22Rv1 (cell line): Measurements from ENCODE around the gene LTBP3.
"Not testable (repeated sequence)": the region's sequence is repeated elsewhere in the genome, so short reads cannot be mapped to it uniquely, and the experiment has no call there.

Experiments used
- H3K27ac ChIP-seq: fragments of 450-650 bp; 2 replicates; pipeline ENCODE4 v1.5.1; 2017
- CTCF ChIP-seq: fragments of 450-650 bp; IDR thresholded peaks from 2 replicates; pipeline ENCODE4 v1.5.1; 2017; ENCODE audit warnings: mild to moderate bottlenecking
- ZFX ChIP-seq: fragments of 450-650 bp; IDR thresholded peaks from 2 replicates; pipeline ENCODE4 v1.6.1; 2017; ENCODE audit warnings: antibody characterized with exemption, borderline replicate concordance

The LTBP3 gene

GRCh38 chr11:65516135-65516968 is 41.8 kb downstream of the LTBP3 start:
- H3K27ac ChIP-seq, result no peak overlapping the region
- TF ChIP-seq CTCF, result no peak
- no peak for TF ChIP-seq ZFX

- not testable (repeated sequence) for H3K27ac ChIP-seq
These were observed 45.8 kb downstream of the LTBP3 start for GRCh38 chr11:65512311-65512710.

- peak overlapping the region; percentile 98 for H3K27ac ChIP-seq
- TF ChIP-seq CTCF, result no peak
- TF ChIP-seq ZFX, result no peak
These were observed 51.2 kb downstream of the LTBP3 start for GRCh38 chr11:65506772-65507505.

GRCh38 chr11:65506290-65506771 is 51.8 kb downstream of the LTBP3 start:
- no peak for TF ChIP-seq ZFX
- TF ChIP-seq CTCF, result no peak
- H3K27ac ChIP-seq, result peak overlapping the region; percentile 98

- peak overlapping the region; percentile 98 for H3K27ac ChIP-seq
- no peak for TF ChIP-seq ZFX
- TF ChIP-seq CTCF, result no peak
These were observed 52.5 kb downstream of the LTBP3 start for GRCh38 chr11:65505466-65506289.

GRCh38 chr11:65504674-65505465 is 53.3 kb downstream of the LTBP3 start:
- H3K27ac ChIP-seq, result peak overlapping the region; percentile 98
- TF ChIP-seq CTCF (no peak), ZFX (no peak)
